SK-N-SH treated with all-trans-retinoic acid at 6 μM for 48 hours (cell line): ENCODE results near the gene OSCAR.

ENCODE experiments used
- ATAC-seq: fragments of 200-7000 bp; cut with Tn5 transposase; 3 replicates; pipeline ENCODE4 v1.9.1; 2020; ENCODE audit warnings: mild to moderate bottlenecking, moderate library complexity
- ARNTL ChIP-seq: fragments of 450-650 bp; formaldehyde crosslinking; IDR thresholded peaks from 2 replicates; pipeline ENCODE4 v1.5.0; 2020; ENCODE audit warnings: low read depth, mild to moderate bottlenecking, moderate library complexity, borderline replicate concordance
- BACH2 ChIP-seq: fragments of 250-450 bp; sonication (Bioruptor Pico); IDR thresholded peaks from 2 replicates; pipeline ENCODE4 v1.9.0; 2021; ENCODE audit warnings: mild to moderate bottlenecking, borderline replicate concordance
- CREB5 ChIP-seq: fragments of 250-450 bp; sonication (Bioruptor Pico); IDR thresholded peaks from 2 replicates; pipeline ENCODE4 v1.5.1; 2020; ENCODE audit warnings: low read depth, mild to moderate bottlenecking, moderate library complexity
- CSDC2 ChIP-seq: fragments of 250-450 bp; sonication (Bioruptor Pico); IDR thresholded peaks from 2 replicates; pipeline ENCODE4 v1.5.0; 2020; ENCODE audit warnings: mild to moderate bottlenecking, moderate library complexity
- CSRNP3 ChIP-seq: fragments of 250-450 bp; sonication (Bioruptor Pico); IDR thresholded peaks from 2 replicates; pipeline ENCODE4 v1.5.1; 2021; ENCODE audit warnings: mild to moderate bottlenecking, moderate library complexity
- ESRRG ChIP-seq: fragments of 250-450 bp; sonication (Bioruptor Pico); IDR thresholded peaks from 2 replicates; pipeline ENCODE4 v1.6.1; 2021; ENCODE audit warnings: mild to moderate bottlenecking
- GLIS3 ChIP-seq: fragments of 250-450 bp; sonication (Bioruptor Pico); IDR thresholded peaks from 2 replicates; pipeline ENCODE4 v1.5.0; 2020; ENCODE audit warnings: mild to moderate bottlenecking, moderate library complexity
- ISL1 ChIP-seq: fragments of 250-450 bp; sonication (Bioruptor Pico); IDR thresholded peaks from 2 replicates; pipeline ENCODE4 v2.1.2; 2022; ENCODE audit warnings: mild to moderate bottlenecking, moderate library complexity
- OSR1 ChIP-seq: fragments of 250-450 bp; sonication (Bioruptor Pico); IDR thresholded peaks from 2 replicates; pipeline ENCODE4 v1.8.0; 2022; ENCODE audit warnings: moderate library complexity, mild to moderate bottlenecking, inconsistent platforms
- PATZ1 ChIP-seq: fragments of 250-450 bp; sonication (Bioruptor Pico); IDR thresholded peaks from 2 replicates; pipeline ENCODE4 v1.8.0; 2020; ENCODE audit warnings: mild to moderate bottlenecking, moderate library complexity, borderline replicate concordance
- POU6F1 ChIP-seq: fragments of 250-450 bp; sonication (Bioruptor Pico); IDR thresholded peaks from 2 replicates; pipeline ENCODE4 v1.8.0; 2021; ENCODE audit warnings: low read depth, mild to moderate bottlenecking, moderate library complexity, borderline replicate concordance
- PPARA ChIP-seq: fragments of 250-450 bp; sonication (Bioruptor Pico); IDR thresholded peaks from 2 replicates; pipeline ENCODE4 v1.5.0; 2020; ENCODE audit warnings: mild to moderate bottlenecking, borderline replicate concordance
- RARB ChIP-seq: fragments of 250-450 bp; sonication (Bioruptor Pico); IDR thresholded peaks from 2 replicates; pipeline ENCODE4 v1.8.0; 2021; ENCODE audit warnings: mild to moderate bottlenecking, moderate library complexity
- SNAI2 ChIP-seq: fragments of 250-450 bp; sonication (Bioruptor Pico); IDR thresholded peaks from 2 replicates; pipeline ENCODE4 v1.5.0; 2020; ENCODE audit warnings: mild to moderate bottlenecking, moderate library complexity
- TSHZ2 ChIP-seq: fragments of 250-450 bp; sonication (Bioruptor Pico); IDR thresholded peaks from 2 replicates; pipeline ENCODE4 v1.5.0; 2020; ENCODE audit warnings: mild to moderate bottlenecking, moderate library complexity
- ZC3H10 ChIP-seq: fragments of 250-450 bp; sonication (Bioruptor Pico); IDR thresholded peaks from 2 replicates; pipeline ENCODE4 v1.5.1; 2021; ENCODE audit warnings: mild to moderate bottlenecking, moderate library complexity
- ZFP3 ChIP-seq: fragments of 250-450 bp; sonication (Bioruptor Pico); IDR thresholded peaks from 2 replicates; pipeline ENCODE4 v1.5.0; 2020; ENCODE audit warnings: mild to moderate bottlenecking, moderate library complexity
- ZFP30 ChIP-seq: fragments of 450-650 bp; formaldehyde crosslinking; IDR thresholded peaks from 2 replicates; pipeline ENCODE4 v1.5.0; 2022; ENCODE audit warnings: mild to moderate bottlenecking, moderate library complexity
- ZNF565 ChIP-seq: fragments of 450-650 bp; formaldehyde crosslinking; conservative IDR thresholded peaks from 2 replicates; pipeline ENCODE4 v1.5.0; 2020; ENCODE audit warnings: low read depth, mild to moderate bottlenecking, moderate library complexity
- ZNF70 ChIP-seq: fragments of 450-650 bp; formaldehyde crosslinking; IDR thresholded peaks from 2 replicates; pipeline ENCODE4 v1.5.0; 2020; ENCODE audit warnings: mild to moderate bottlenecking, moderate library complexity
- ZNF8 ChIP-seq: fragments of 450-650 bp; formaldehyde crosslinking; IDR thresholded peaks from 2 replicates; pipeline ENCODE4 v1.5.0; 2020; ENCODE audit warnings: mild to moderate bottlenecking, moderate library complexity

The OSCAR gene

GRCh38 chr19:54095136-54095858, 5.3 kb downstream of the OSCAR start:
- TF ChIP-seq PPARA (CRISPR knock-in tag) (no peak), TSHZ2 (CRISPR knock-in tag) (no peak), ZC3H10 (CRISPR knock-in tag) (no peak), CSRNP3 (no peak), RARB (CRISPR knock-in tag) (no peak), GLIS3 (CRISPR knock-in tag) (no peak), ZNF565 (no peak), PATZ1 (CRISPR knock-in tag) (no peak), SNAI2 (CRISPR knock-in tag) (no peak), ZNF70 (no peak), ZFP3 (CRISPR knock-in tag) (no peak), BACH2 (CRISPR knock-in tag) (no peak), ZFP30 (CRISPR knock-in tag) (no peak)
- no peak for ATAC-seq

GRCh38 chr19:54094426-54095000, 6.1 kb downstream of the OSCAR start:
- TF ChIP-seq BACH2 (CRISPR knock-in tag) (no peak), ZNF8 (no peak), CSRNP3 (no peak), GLIS3 (CRISPR knock-in tag) (no peak)
- ATAC-seq = no peak

GRCh38 chr19:54084410-54084809, 16.2 kb downstream of the OSCAR start:
- TF ChIP-seq SNAI2 (CRISPR knock-in tag) = no peak
- no peak for TF ChIP-seq ZNF8
- TF ChIP-seq ZFP3 (CRISPR knock-in tag) = no peak
- TF ChIP-seq CSRNP3 = no peak
- no peak for TF ChIP-seq BACH2 (CRISPR knock-in tag)
- TF ChIP-seq PPARA (CRISPR knock-in tag) = no peak
- TF ChIP-seq POU6F1 (CRISPR knock-in tag) = no peak
- no peak for TF ChIP-seq ZNF70
- TF ChIP-seq ARNTL = no peak
- TF ChIP-seq CREB5 (CRISPR knock-in tag) = no peak
- no peak for TF ChIP-seq ZFP30 (CRISPR knock-in tag)
- no peak for TF ChIP-seq OSR1
- TF ChIP-seq ISL1 (CRISPR knock-in tag) = no peak
- no peak for TF ChIP-seq RARB (CRISPR knock-in tag)
- no peak for TF ChIP-seq ZNF565
- TF ChIP-seq ESRRG (CRISPR knock-in tag) = no peak
- no peak for TF ChIP-seq CSDC2 (CRISPR knock-in tag)
- no peak for ATAC-seq
